IPS DF 4.7 (cell line): ENCODE measurements around the gene NDOR1.

Experiments used
- DNase-seq: peaks from one replicate; pipeline ENCODE4 v3.0.0-alpha.2; 2013; ENCODE audit warnings: low spot score; ENCODE audit errors: extremely low read depth

Gene NDOR1

GRCh38 chr9:137219757-137220316 is 14.3 kb downstream of the NDOR1 start:
- DNase-seq: no peak

GRCh38 chr9:137220317-137221094 is 15.0 kb downstream of the NDOR1 start:
- DNase-seq: no peak

- no peak for DNase-seq
These were observed 15.6 kb downstream of the NDOR1 start for GRCh38 chr9:137221095-137221505.

- no peak for DNase-seq
These were observed 16.1 kb downstream of the NDOR1 start for GRCh38 chr9:137221506-137222111.

GRCh38 chr9:137222190-137223077 is 16.9 kb downstream of the NDOR1 start, which contains the start of gene RNF208:
Gene RNF208 (minus strand): TSS chr9:137222240. CDS start chr9:137221212, 1,028 bp downstream.
- no peak for DNase-seq

GRCh38 chr9:137223078-137223970 is 17.8 kb downstream of the NDOR1 start:
- DNase-seq: no peak

GRCh38 chr9:137224830-137225694 is 19.6 kb downstream of the NDOR1 start, which contains the start of gene CYSRT1:
Gene CYSRT1 (plus strand): TSS chr9:137225174. CDS start chr9:137225622, 448 bp downstream.
- no peak for DNase-seq

GRCh38 chr9:137225699-137226331 is 20.3 kb downstream of the NDOR1 start:
- DNase-seq: no peak

GRCh38 chr9:137226338-137227053 is 21.0 kb downstream of the NDOR1 start:
- DNase-seq: no peak

- DNase-seq: no peak
These were observed 21.8 kb downstream of the NDOR1 start, which contains the start of gene RNF224 for GRCh38 chr9:137227054-137227852. Gene RNF224 (plus strand): TSS chr9:137227502. CDS start chr9:137228336, 834 bp downstream.

- DNase-seq: no peak
These were observed 22.5 kb downstream of the NDOR1 start for GRCh38 chr9:137227853-137228505.

GRCh38 chr9:137228506-137228967 is 23.0 kb downstream of the NDOR1 start:
- no peak for DNase-seq

- DNase-seq: no peak
These were observed 23.7 kb downstream of the NDOR1 start for GRCh38 chr9:137228968-137229896.

GRCh38 chr9:137229903-137230704 is 24.6 kb downstream of the NDOR1 start:
- no peak for DNase-seq
